Measurements from ENCODE around the gene C20orf173. TPM values are rescaled to one million over a fixed set of nuclear protein-coding genes. Genes with fewer than 3 reads are reported as not detected.

Gene C20orf173, protein sequence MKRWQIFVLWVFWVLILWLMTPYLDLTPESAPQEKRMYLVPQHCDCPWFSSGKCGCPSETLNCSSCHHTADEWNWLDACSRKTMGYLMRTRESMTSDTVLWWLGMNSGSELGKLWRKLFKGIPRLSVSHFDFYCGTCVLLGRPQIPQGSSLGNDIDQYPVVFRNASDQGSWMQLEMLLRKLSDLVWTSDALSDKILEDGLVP
- total RNA-seq (2021) (not detected in 3 replicates), Bru-seq, nascent RNA (not detected)
- long read RNA-seq, experiment 1: 0 reads
- long read RNA-seq, experiment 2: 0 reads
- long read RNA-seq, experiment 3: 0 reads

DNA sequence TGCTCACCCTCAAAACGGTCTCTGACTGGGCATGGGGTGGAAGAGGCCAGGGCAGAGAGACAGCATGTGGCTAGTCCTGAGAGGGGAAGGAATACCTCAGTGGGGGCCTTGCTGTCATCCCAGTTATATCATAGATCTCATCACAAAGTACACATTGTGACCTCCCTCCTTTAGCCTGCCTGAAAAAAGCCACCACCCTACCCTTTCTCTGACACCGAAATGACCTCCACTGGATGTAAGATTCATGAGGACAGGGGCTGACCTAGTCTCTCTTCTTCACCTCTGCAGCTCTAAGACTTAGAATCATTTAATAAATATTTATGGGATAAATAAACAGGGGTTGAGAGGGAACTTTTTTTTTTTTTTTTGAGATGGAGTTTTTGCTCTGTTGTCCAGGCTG is at the start of gene C20orf173:
TSS of gene C20orf173 (minus strand) at position 101 of the 400 bp plus-strand sequence. CDS start 279 bp downstream, outside the sequence.
- ATAC-seq: no peak
- Mint-ChIP-seq H3K9me3 (peaks cover 15% of the 10 kb centered on the region), H3K36me3 (peaks cover 4% of the 10 kb centered on the region; the same call in 1 of the 2 replicates), H3K27me3 (ENCODE audit: low read depth) (no peaks in the 10 kb centered on the region; the same call in 1 of the 2 replicates), H3K27ac (no peak within 1 kb of the TSS), H3K4me1 (no peaks in the 10 kb centered on the region), H3K4me3 (no peak within 1 kb of the TSS)
- DNase-seq (ENCODE audit: low spot score): no peak
- POLR2A ChIA-PET: no interaction called here
- TF ChIP-seq IRF2 (CRISPR knock-in tag; IDR thresholded peaks at IDR 0.05; ENCODE audit: borderline replicate concordance, low read depth): no peak
- TF ChIP-seq CREM (CRISPR knock-in tag; IDR thresholded peaks at IDR 0.05): no peak
- CTCF ChIA-PET: no interaction called here

- Mint-ChIP-seq H3K36me3 (no peaks in the 10 kb centered on the region), H3K27me3 (ENCODE audit: low read depth) (peaks cover 4% of the 10 kb centered on the region; the same call in 1 of the 2 replicates), H3K9me3 (peaks cover 6% of the 10 kb centered on the region), H3K27ac (no peak overlapping the region), H3K4me3 (no peak overlapping the region), H3K4me1 (no peaks in the 10 kb centered on the region)
- TF ChIP-seq, protein P1, sequence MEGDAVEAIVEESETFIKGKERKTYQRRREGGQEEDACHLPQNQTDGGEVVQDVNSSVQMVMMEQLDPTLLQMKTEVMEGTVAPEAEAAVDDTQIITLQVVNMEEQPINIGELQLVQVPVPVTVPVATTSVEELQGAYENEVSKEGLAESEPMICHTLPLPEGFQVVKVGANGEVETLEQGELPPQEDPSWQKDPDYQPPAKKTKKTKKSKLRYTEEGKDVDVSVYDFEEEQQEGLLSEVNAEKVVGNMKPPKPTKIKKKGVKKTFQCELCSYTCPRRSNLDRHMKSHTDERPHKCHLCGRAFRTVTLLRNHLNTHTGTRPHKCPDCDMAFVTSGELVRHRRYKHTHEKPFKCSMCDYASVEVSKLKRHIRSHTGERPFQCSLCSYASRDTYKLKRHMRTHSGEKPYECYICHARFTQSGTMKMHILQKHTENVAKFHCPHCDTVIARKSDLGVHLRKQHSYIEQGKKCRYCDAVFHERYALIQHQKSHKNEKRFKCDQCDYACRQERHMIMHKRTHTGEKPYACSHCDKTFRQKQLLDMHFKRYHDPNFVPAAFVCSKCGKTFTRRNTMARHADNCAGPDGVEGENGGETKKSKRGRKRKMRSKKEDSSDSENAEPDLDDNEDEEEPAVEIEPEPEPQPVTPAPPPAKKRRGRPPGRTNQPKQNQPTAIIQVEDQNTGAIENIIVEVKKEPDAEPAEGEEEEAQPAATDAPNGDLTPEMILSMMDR (IDR thresholded peaks at IDR 0.05): no peak
- TF ChIP-seq, protein P2, sequence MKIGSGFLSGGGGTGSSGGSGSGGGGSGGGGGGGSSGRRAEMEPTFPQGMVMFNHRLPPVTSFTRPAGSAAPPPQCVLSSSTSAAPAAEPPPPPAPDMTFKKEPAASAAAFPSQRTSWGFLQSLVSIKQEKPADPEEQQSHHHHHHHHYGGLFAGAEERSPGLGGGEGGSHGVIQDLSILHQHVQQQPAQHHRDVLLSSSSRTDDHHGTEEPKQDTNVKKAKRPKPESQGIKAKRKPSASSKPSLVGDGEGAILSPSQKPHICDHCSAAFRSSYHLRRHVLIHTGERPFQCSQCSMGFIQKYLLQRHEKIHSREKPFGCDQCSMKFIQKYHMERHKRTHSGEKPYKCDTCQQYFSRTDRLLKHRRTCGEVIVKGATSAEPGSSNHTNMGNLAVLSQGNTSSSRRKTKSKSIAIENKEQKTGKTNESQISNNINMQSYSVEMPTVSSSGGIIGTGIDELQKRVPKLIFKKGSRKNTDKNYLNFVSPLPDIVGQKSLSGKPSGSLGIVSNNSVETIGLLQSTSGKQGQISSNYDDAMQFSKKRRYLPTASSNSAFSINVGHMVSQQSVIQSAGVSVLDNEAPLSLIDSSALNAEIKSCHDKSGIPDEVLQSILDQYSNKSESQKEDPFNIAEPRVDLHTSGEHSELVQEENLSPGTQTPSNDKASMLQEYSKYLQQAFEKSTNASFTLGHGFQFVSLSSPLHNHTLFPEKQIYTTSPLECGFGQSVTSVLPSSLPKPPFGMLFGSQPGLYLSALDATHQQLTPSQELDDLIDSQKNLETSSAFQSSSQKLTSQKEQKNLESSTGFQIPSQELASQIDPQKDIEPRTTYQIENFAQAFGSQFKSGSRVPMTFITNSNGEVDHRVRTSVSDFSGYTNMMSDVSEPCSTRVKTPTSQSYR (CRISPR knock-in tag; IDR thresholded peaks at IDR 0.05): no peak
- TF ChIP-seq FOXK1 (CRISPR knock-in tag; IDR thresholded peaks at IDR 0.05) (no peak), TCF7 (CRISPR knock-in tag; IDR thresholded peaks at IDR 0.05; ENCODE audit: low read depth) (no peak), NFE2L1 (CRISPR knock-in tag; IDR thresholded peaks at IDR 0.05) (no peak), ERG (CRISPR knock-in tag; IDR thresholded peaks at IDR 0.05) (no peak), ZNF416 (CRISPR knock-in tag; IDR thresholded peaks at IDR 0.05) (no peak), ESRRA (CRISPR knock-in tag; IDR thresholded peaks at IDR 0.05; ENCODE audit: borderline replicate concordance) (no peak), ETV6 (CRISPR knock-in tag; IDR thresholded peaks at IDR 0.05) (no peak), E2F4 (CRISPR knock-in tag; IDR thresholded peaks at IDR 0.05; ENCODE audit: borderline replicate concordance, low read depth) (no peak)
- TF ChIP-seq, protein P3, sequence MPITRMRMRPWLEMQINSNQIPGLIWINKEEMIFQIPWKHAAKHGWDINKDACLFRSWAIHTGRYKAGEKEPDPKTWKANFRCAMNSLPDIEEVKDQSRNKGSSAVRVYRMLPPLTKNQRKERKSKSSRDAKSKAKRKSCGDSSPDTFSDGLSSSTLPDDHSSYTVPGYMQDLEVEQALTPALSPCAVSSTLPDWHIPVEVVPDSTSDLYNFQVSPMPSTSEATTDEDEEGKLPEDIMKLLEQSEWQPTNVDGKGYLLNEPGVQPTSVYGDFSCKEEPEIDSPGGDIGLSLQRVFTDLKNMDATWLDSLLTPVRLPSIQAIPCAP (CRISPR knock-in tag; IDR thresholded peaks at IDR 0.05): no peak
- TF ChIP-seq, protein P4, sequence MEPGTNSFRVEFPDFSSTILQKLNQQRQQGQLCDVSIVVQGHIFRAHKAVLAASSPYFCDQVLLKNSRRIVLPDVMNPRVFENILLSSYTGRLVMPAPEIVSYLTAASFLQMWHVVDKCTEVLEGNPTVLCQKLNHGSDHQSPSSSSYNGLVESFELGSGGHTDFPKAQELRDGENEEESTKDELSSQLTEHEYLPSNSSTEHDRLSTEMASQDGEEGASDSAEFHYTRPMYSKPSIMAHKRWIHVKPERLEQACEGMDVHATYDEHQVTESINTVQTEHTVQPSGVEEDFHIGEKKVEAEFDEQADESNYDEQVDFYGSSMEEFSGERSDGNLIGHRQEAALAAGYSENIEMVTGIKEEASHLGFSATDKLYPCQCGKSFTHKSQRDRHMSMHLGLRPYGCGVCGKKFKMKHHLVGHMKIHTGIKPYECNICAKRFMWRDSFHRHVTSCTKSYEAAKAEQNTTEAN (CRISPR knock-in tag; IDR thresholded peaks at IDR 0.05): no peak
- TF ChIP-seq, protein P5, sequence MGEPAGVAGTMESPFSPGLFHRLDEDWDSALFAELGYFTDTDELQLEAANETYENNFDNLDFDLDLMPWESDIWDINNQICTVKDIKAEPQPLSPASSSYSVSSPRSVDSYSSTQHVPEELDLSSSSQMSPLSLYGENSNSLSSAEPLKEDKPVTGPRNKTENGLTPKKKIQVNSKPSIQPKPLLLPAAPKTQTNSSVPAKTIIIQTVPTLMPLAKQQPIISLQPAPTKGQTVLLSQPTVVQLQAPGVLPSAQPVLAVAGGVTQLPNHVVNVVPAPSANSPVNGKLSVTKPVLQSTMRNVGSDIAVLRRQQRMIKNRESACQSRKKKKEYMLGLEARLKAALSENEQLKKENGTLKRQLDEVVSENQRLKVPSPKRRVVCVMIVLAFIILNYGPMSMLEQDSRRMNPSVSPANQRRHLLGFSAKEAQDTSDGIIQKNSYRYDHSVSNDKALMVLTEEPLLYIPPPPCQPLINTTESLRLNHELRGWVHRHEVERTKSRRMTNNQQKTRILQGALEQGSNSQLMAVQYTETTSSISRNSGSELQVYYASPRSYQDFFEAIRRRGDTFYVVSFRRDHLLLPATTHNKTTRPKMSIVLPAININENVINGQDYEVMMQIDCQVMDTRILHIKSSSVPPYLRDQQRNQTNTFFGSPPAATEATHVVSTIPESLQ (CRISPR knock-in tag; IDR thresholded peaks at IDR 0.05): no peak
- TF ChIP-seq, protein P6, sequence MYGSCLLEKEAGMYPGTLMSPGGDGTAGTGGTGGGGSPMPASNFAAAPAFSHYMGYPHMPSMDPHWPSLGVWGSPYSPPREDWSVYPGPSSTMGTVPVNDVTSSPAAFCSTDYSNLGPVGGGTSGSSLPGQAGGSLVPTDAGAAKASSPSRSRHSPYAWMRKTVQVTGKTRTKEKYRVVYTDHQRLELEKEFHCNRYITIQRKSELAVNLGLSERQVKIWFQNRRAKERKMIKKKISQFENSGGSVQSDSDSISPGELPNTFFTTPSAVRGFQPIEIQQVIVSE (CRISPR knock-in tag; IDR thresholded peaks at IDR 0.05; ENCODE audit: borderline replicate concordance): no peak
- ChIA-PET CTCF (interaction anchor here (0.8 to 1.3 kb wide), 6 partner anchors 8 to 368 kb away, joined by 3 to 5 read pairs (median 3); partner anchors contain the start of gene ERGIC3), POLR2A (interaction anchor here (0.6 to 0.8 kb wide), 2 partner anchors 9 to 455 kb away, joined by 4 to 8 read pairs; no protein-coding TSS in a partner anchor)
- no peak for DNase-seq (ENCODE audit: low spot score)
- no peak for ATAC-seq
Observed at GRCh38 chr20:35579196-35579595, 49.7 kb upstream of the C20orf173 start.
